T-helper 1 cell treated with Interleukin-12 subunit alpha and Interleukin-12 subunit beta and Interleukin-4 antibody, amounts not matched to agents 30 ng/mL and 1 ng/mL, for 36 hours (primary cell): ENCODE data around the gene LAMA2. TPM values are rescaled to one million over a fixed set of nuclear protein-coding genes. Genes with fewer than 3 reads are reported as not detected.
"Not testable (repeated sequence)": the region's sequence is repeated elsewhere in the genome, so short reads cannot be mapped to it uniquely, and the experiment has no call there.

Experiments used
- intact Hi-C: fragments of 100-400 bp; cut with micrococcal nuclease; formaldehyde crosslinking; loops from one replicate; pipeline ENCODE4 v1.15.1; 2024
- total RNA-seq: library from RNA; stranded (reverse); gene quantifications from 2 replicates; pipeline ENCODE4 v1.2.3, GENCODE V29; 2022

The LAMA2 gene
- total RNA-seq, 1 donor from 2014 or later, result 0.25 TPM

DNA sequence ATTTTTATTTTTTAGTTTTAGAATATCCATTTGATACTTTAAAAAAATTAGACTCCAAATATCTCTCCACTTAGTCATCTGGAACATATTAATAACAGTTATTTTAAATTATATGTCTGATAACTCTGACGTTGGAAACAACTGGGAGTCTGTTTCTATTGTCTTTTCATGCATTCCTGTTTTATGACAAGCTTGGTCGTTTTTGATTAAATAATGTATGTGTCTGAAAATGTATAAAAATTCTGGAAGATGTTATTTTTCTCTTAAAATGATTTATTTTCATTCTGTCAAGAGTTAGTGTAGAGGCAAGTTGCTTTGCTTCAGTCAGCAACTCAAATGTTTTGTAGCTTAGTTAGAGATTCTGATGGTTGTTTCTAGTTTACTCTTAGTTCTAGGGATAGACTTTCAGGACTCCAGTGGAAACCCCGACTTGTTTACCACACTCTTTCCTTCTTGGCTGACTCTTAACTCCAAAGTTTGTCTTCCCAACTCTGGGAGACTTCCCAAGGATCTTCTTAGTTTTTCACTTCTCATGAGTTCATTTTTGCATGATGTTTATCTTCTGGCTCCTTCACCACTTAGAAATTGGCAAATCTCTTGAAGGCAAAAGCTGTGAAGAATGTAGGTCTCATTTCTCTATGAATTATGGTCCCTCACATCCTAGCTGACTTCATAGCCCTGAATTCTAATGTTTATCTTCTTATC, 190.9 kb downstream of the LAMA2 start:
- intact Hi-C loops, result no loop called here

GRCh38 chr6:129084406-129084805, 201.5 kb downstream of the LAMA2 start:
- intact Hi-C loops, result no loop called here

DNA sequence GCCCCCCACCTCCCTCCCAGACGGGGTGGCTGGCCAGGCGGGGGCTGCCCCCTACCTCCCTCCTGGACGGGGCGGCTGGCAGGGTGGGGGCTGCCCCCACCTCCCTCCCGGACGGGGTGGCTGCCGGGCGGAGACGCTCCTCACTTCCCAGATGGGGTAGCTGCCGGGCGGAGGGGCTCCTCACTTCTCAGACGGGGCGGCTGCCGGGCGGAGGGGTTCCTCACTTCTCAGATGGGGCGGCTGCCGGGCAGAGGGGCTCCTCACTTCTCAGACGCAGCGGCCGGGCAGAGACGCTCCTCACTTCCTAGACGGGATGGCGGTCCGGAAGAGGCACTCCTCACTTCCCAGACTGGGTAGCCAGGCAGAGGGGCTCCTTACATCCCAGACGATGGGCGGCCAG, 205.5 kb downstream of the LAMA2 start:
- intact Hi-C loops, result not testable (repeated sequence)

- intact Hi-C loops, result no loop called here
These were observed 206.4 kb downstream of the LAMA2 start for GRCh38 chr6:129089357-129089756.

DNA sequence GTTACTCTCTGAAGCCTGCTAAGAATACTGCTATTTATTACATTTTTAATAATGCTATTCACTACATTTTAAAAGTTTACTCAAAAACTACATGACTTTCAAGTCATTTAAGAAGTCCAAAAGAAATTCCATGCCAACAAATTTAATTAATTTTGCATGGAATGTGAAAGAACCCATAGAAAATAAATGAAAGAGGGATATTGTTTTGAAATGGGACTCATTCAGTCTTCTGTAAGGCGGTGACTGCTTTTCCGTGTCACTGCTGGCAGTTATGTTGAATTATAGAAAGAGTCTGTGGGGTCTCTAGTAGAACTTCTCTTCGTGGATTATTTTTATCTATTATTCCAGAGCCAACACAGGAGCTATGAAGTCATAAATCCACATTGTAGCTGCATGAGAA, 211.2 kb downstream of the LAMA2 start:
- intact Hi-C loops, result no loop called here

- intact Hi-C loops, result no loop called here
These were observed 213.8 kb downstream of the LAMA2 start for GRCh38 chr6:129096651-129097290.

GRCh38 chr6:129098061-129098553, 215.2 kb downstream of the LAMA2 start:
- intact Hi-C loops, result no loop called here

GRCh38 chr6:129099696-129100095, 216.8 kb downstream of the LAMA2 start:
- intact Hi-C loops, result no loop called here

- intact Hi-C loops, result no loop called here
These were observed 217.2 kb downstream of the LAMA2 start for GRCh38 chr6:129100164-129100563.

DNA sequence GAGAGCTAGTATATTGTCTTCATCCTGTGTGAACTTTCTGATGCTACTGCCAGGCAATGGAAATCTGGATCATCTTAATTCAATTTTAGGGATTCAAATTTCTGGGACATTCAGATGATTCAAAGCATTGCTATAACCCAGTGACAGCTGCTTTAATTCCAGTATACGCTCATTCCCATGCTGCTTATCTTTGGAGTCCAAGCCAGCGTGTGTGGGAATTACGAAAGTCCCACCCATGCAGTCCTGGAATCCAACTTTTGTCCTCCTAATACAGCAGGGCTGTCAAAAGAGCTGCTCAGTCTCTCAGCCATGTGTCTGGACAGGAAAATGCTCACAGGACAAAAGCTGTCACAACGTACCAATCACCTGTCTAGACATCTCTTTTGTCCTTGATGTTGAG, 219.8 kb downstream of the LAMA2 start:
- intact Hi-C loops, result no loop called here

GRCh38 chr6:129104131-129104530, 221.2 kb downstream of the LAMA2 start:
- intact Hi-C loops, result no loop called here

GRCh38 chr6:129104560-129104959, 221.6 kb downstream of the LAMA2 start:
- intact Hi-C loops, result no loop called here

- intact Hi-C loops, result no loop called here
These were observed 222.1 kb downstream of the LAMA2 start for GRCh38 chr6:129105035-129105434.

DNA sequence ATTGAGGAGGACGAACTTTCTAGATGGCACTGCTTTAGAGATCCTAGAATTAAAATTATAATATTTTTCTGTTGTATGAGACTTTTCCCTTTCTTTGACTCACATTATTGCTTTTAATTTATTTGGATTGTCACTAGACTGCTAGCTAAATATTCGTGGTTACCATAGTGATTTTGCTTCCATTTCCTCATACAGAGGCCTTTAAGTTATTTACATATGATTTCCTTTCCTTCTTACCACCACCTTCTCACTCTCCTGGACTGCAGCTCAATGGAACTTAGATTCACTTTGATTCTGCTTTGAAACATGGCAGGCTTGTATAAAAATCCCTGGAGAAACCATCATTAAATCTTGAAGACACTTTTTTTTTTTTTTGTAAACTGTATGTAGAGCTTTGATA, 222.9 kb downstream of the LAMA2 start:
- intact Hi-C loops, result no loop called here

DNA sequence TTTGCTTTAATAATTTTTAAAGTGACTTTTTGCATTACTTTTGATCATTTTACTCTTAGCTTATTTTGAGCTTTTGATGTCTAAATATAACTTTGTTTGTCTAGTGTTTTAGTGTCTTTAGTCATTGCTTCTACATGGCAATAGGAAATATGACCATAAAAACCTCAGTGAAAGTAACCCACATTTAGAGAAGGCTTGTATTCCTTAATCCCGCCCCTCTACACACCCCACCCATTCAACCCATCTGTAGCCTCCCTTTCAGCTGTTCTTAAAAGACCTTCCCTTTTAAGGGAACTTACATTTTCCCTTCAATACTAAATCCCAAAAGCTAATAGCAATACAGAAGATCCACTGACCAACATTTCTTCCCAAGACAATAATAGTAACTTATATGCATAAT, 225.4 kb downstream of the LAMA2 start:
- intact Hi-C loops, result no loop called here

GRCh38 chr6:129110690-129111343, 227.9 kb downstream of the LAMA2 start:
- intact Hi-C loops, result no loop called here

- intact Hi-C loops, result no loop called here
These were observed 228.4 kb downstream of the LAMA2 start for GRCh38 chr6:129111346-129111745.

- intact Hi-C loops, result no loop called here
These were observed 228.9 kb downstream of the LAMA2 start for GRCh38 chr6:129111853-129112252.

DNA sequence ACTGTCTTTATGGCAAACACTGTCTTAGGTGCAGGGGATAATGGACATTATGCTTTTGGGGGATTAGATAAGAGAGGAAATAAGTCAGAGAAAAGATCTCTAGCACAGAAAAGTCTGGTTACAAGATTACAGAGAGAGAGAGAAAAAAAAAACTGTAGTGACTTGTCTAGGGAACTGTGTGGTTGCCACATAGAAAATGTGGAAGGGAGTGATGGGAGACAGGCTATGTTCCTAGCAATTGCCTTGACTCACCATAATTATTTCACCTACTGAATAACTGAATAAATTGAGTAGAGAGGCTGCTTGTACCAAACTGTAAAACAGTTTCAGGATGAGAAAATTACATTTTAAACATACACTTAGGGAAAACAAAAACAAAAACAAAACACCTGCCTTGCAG, 229.7 kb downstream of the LAMA2 start:
- intact Hi-C loops, result no loop called here

DNA sequence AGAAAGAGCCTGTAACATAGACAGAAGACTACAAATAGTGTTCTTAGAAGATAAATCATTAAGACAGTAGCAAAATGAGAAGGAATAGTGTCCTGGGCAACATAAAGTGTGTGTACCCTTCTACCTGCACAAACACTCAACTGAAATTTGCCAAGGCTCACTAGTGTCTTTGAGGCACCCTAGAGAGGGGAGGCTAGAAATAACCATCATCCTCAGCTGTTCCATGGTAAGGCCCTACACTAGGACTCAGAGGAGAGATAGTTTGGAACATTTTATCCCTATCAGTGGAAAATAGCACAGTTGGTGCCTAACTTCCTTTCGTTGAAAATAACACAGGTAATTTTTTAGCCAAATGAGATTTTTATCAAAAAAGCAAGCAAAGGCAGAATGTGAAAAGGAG, 230.7 kb downstream of the LAMA2 start:
- intact Hi-C loops, result no loop called here

- intact Hi-C loops, result no loop called here
These were observed 231.9 kb downstream of the LAMA2 start for GRCh38 chr6:129114636-129115391.

DNA sequence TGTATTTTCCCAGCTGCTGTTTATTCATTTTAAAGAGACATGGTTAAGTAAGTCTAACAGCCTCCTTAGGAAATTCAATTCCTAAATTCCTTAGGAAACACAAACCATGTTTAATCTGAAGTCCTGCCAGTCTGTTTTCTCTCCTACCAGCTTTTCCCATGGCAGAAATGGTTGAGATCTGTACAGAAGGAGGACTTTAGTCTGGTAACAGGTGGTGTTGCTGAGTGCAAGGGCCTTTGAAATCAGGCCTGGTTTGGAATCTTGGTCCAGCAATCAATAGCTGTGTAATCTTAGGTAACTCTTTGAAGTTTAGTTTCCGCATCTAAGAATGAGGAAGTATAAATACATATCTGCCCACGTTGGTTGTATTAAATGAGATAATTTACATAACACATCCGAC, 232.5 kb downstream of the LAMA2 start:
- intact Hi-C loops, result no loop called here
